Endothelial cell of umbilical vein (primary cell): ENCODE data around the gene CYBRD1. TPM values are rescaled to one million over a fixed set of nuclear protein-coding genes. Genes with fewer than 3 reads are reported as not detected.

Experiments
- BruUV-seq: library from RNA; stranded (reverse); fragments of 400-500 nt; replicated peaks from 2 replicates; lab custom pipeline; 2021; lab: Mats Ljungman, UMichigan
- CTCF ChIA-PET: fragments of 300-600, 350-600 bp; sonication (Branson Sonifier 250); formaldehyde crosslinking; loops from one replicate; lab custom pipeline; 2021; ENCODE audit warnings: antibody characterized with exemption, inconsistent platforms; lab: Charles Lee
- POLR2A ChIA-PET: fragments of 300-600, 350-600 bp; sonication (Branson Sonifier 250); formaldehyde crosslinking; loops from one replicate; lab custom pipeline; 2021; ENCODE audit warnings: antibody characterized with exemption, inconsistent platforms; lab: Charles Lee
- DNase-seq: peaks from one replicate; pipeline ENCODE4 v3.0.0-alpha.2; 2011; ENCODE audit warnings: low read depth, low spot score
- FAIRE-seq: peaks from 2 replicates; lab custom pipeline; 2011; peaks lifted over from hg19 to GRCh38; lab: Jason Lieb, UNC
- H2AFZ ChIP-seq: 2 replicates; pipeline ENCODE4 v1.6.0; 2012; ENCODE audit warnings: low read depth, low read length, control low read depth, inconsistent platforms
- H3K27ac ChIP-seq: 2 replicates; pipeline ENCODE4 v1.5.1; 2011; ENCODE audit warnings: low read depth, mild to moderate bottlenecking, control low read depth, low read length, moderate library complexity; ENCODE audit not compliant: insufficient read depth
- H3K27me3 ChIP-seq, 2 experiments: 2 replicates each; pipeline versions ENCODE4 v1.6.0 to v1.6.1; 2011; ENCODE audit warnings: low read length in 2 of 2, mixed read lengths in 1 of 2; ENCODE audit not compliant: control insufficient read depth in 2 of 2, insufficient read depth in 2 of 2
- H3K36me3 ChIP-seq, 2 experiments: 2 replicates in 1 of 2; 3 replicates in 1 of 2; pipeline ENCODE4 v1.5.1; 2011; ENCODE audit warnings: low read length in 2 of 2, mild to moderate bottlenecking in 1 of 2, moderate library complexity in 1 of 2; ENCODE audit not compliant: control insufficient read depth in 2 of 2, insufficient read depth in 2 of 2; ENCODE audit errors: extremely low read depth in 1 of 2
- H3K4me1 ChIP-seq: 3 replicates; pipeline ENCODE4 v1.5.1; 2011; ENCODE audit warnings: mild to moderate bottlenecking, low read length; ENCODE audit not compliant: control insufficient read depth, insufficient read depth; ENCODE audit errors: extremely low read depth
- H3K4me2 ChIP-seq: 2 replicates; pipeline ENCODE4 v1.6.1; 2011; ENCODE audit warnings: low read length, control low read depth, mixed read lengths; ENCODE audit not compliant: insufficient read depth
- H3K4me3 ChIP-seq, 3 experiments: fragments of 200-600 bp in 1 of 3; sonication (generic), shearing (Covaris generic) in 1 of 3; replicated peaks in 1 of 3; 2 replicates each; pipeline ENCODE4 v1.5.1; 2011 to 2016; ENCODE audit warnings: control low read depth in 3 of 3, low read length in 3 of 3, mild to moderate bottlenecking in 2 of 3, inconsistent platforms in 1 of 3, low read depth in 1 of 3, moderate library complexity in 1 of 3; ENCODE audit not compliant: insufficient read depth in 1 of 3
- H3K79me2 ChIP-seq: 2 replicates; pipeline ENCODE4 v1.6.0; 2012; ENCODE audit warnings: low read length, inconsistent platforms; ENCODE audit not compliant: control insufficient read depth, insufficient read depth
- H3K9ac ChIP-seq: replicated peaks from 2 replicates; pipeline ENCODE3; 2011; ENCODE audit warnings: low read length, control low read depth; ENCODE audit not compliant: insufficient read depth; ENCODE audit errors: extremely low read depth
- H3K9me1 ChIP-seq: replicated peaks from 3 replicates; pipeline ENCODE4 v1.6.0; 2011; ENCODE audit warnings: mild to moderate bottlenecking, low read length; ENCODE audit not compliant: control insufficient read depth, insufficient read depth; ENCODE audit errors: extremely low read depth
- H3K9me3 ChIP-seq: replicated peaks from 2 replicates; pipeline ENCODE4 v1.5.1; 2012; ENCODE audit warnings: low read length, inconsistent platforms; ENCODE audit not compliant: control insufficient read depth, insufficient read depth
- H4K20me1 ChIP-seq: replicated peaks from 2 replicates; pipeline ENCODE3; 2011; ENCODE audit warnings: mild to moderate bottlenecking, low read length; ENCODE audit not compliant: control insufficient read depth, insufficient read depth; ENCODE audit errors: extremely low read depth
- CTCF ChIP-seq, 2 donors: IDR thresholded peaks; 1 replicate in 1 of 2; 2 replicates in 1 of 2; pipeline ENCODE4 v1.5.1; 2011; ENCODE audit warnings: low read length in 2 of 2, mild to moderate bottlenecking in 2 of 2, moderate library complexity in 2 of 2, control low read depth in 1 of 2, inconsistent platforms in 1 of 2, low read depth in 1 of 2; ENCODE audit not compliant: insufficient read depth in 1 of 2; ENCODE audit errors: extremely low read depth in 1 of 2
- EZH2 ChIP-seq: IDR thresholded peaks from 2 replicates; pipeline ENCODE4 v1.6.1; 2012; ENCODE audit warnings: borderline replicate concordance, low read depth, mild to moderate bottlenecking, moderate library complexity, low read length, inconsistent platforms; ENCODE audit not compliant: severe bottlenecking
- FOS ChIP-seq: IDR thresholded peaks from 2 replicates; pipeline ENCODE4 v1.6.1; 2011; ENCODE audit warnings: mild to moderate bottlenecking, low read length, moderate library complexity, borderline replicate concordance; ENCODE audit not compliant: insufficient read depth
- JUN ChIP-seq: IDR thresholded peaks from 2 replicates; pipeline ENCODE4 v1.6.1; 2011; ENCODE audit warnings: borderline replicate concordance, low read depth; ENCODE audit not compliant: insufficient read length, insufficient read depth
- MAX ChIP-seq: IDR thresholded peaks from 2 replicates; pipeline ENCODE4 v1.6.1; 2011; ENCODE audit not compliant: insufficient read depth, insufficient read length
- MYC ChIP-seq: IDR thresholded peaks from one replicate; pipeline ENCODE4 v1.6.1; 2011; ENCODE audit warnings: mild to moderate bottlenecking, low read depth, low read length
- POLR2A ChIP-seq: IDR thresholded peaks from 2 replicates; pipeline ENCODE4 v1.6.1; 2012; ENCODE audit warnings: low read depth, mild to moderate bottlenecking, control low read depth, low read length
- dilution Hi-C: fragments of 300-500 bp; cut with MboI; formaldehyde crosslinking; loops from one replicate; pipeline ENCODE4 v1.15.0; 2019; ENCODE audit warnings: low sequenced_read_pairs; ENCODE audit not compliant: extremely low pct_ligation_motif_present
- intact Hi-C: fragments of 100-400 bp; cut with micrococcal nuclease; formaldehyde crosslinking; loops from one replicate; pipeline ENCODE4 v1.10.0; 2022
- polyA plus RNA-seq, 4 experiments: library from polyadenylated mRNA; depleted of rRNA in 3 of 4; stranded (reverse) in 3 of 4; unstranded in 1 of 4; fragments of >200 nt; gene quantifications; 2 replicates each; pipeline versions ENCODE4 v1.2.1 to v1.2.3, GENCODE V29; 2011 to 2012; ENCODE audit warnings: missing spikeins in 1 of 4
- total RNA-seq: library from RNA; stranded (reverse); gene quantifications from 2 replicates; pipeline ENCODE4 v1.2.3, GENCODE V29; 2021

CYBRD1 gene
- total and polyA plus RNA-seq, 2 donors (not counting 3 experiments of a cell fraction or from before 2014, with no cell fraction given): 23.1 to 24.8 TPM

- Histone ChIP-seq H3K4me1 (no peaks in the 10 kb centered on the region), H3K36me3 (no peaks in the 10 kb centered on the region), H4K20me1 (no peaks in the 10 kb centered on the region), H3K27ac (no peak overlapping the region), H2AFZ (no peak overlapping the region), H3K4me3 (no peak overlapping the region), H3K9ac (no peak overlapping the region), H3K9me3 (no peaks in the 10 kb centered on the region), H3K27me3 (peaks cover 11 to 13% of the 10 kb centered on the region in 2 experiments), H3K9me1 (no peaks in the 10 kb centered on the region), H3K79me2 (no peaks in the 10 kb centered on the region), H3K4me2 (no peak overlapping the region)
- ChIA-PET CTCF (interaction anchor here (0.7 to 2.1 kb wide), 5 partner anchors 8 to 540 kb away, joined by 3 to 20 read pairs (median 4); no protein-coding TSS in a partner anchor), POLR2A (no interaction called here)
- DNase-seq (no peak), FAIRE-seq (no peak)
- intact Hi-C loops: no loop called here
- BruUV-seq: no TSS peak
- dilution Hi-C loops: no loop called here
- TF ChIP-seq MYC: no peak
- no peak for TF ChIP-seq POLR2A
- TF ChIP-seq FOS: no peak
- no peak for TF ChIP-seq MAX
- no peak for TF ChIP-seq EZH2
- TF ChIP-seq CTCF (IDR thresholded peaks at IDR 0.05; ENCODE audit: extremely low read depth in 1 of 2, insufficient read depth in 1 of 2, low read depth in 1 of 2, low read length in 2 of 2): no peak
- TF ChIP-seq JUN: no peak
Measured at GRCh38 chr2:171587567-171587966, 65.3 kb downstream of the CYBRD1 start.
